Sigmoid colon (tissue), 7 donors: ENCODE data around the gene DNAJB12. TPM values are rescaled to one million over a fixed set of nuclear protein-coding genes. Genes with fewer than 3 reads are reported as not detected.
"Not testable (repeated sequence)": the region's sequence is repeated elsewhere in the genome, so short reads cannot be mapped to it uniquely, and the experiment has no call there.

Experiments
- DNase-seq: peaks from one replicate; pipeline ENCODE4 v3.0.0-alpha.2; 2019
- H3K27ac ChIP-seq, 4 donors: fragments of 200-600 bp; sonication (generic); one replicate each; pipeline ENCODE4 v1.5.1; 2016 to 2019; ENCODE audit warnings: mild to moderate bottlenecking in 1 of 4
- H3K27me3 ChIP-seq, 3 donors: fragments of 200-600 bp; sonication (generic); one replicate each; pipeline ENCODE4 v1.5.1; 2019; ENCODE audit warnings: mild to moderate bottlenecking in 1 of 3
- H3K36me3 ChIP-seq, 4 donors: fragments of 200-600 bp; sonication (generic); one replicate each; pipeline ENCODE4 v1.5.1; 2016 to 2019
- H3K4me1 ChIP-seq, 4 donors: fragments of 200-600 bp; sonication (generic); one replicate each; pipeline ENCODE4 v1.5.1; 2017 to 2019
- H3K4me3 ChIP-seq, 4 donors: fragments of 200-600 bp; sonication (generic); one replicate each; pipeline ENCODE4 v1.5.1; 2017 to 2019; ENCODE audit warnings: mild to moderate bottlenecking in 2 of 4, moderate library complexity in 1 of 4
- H3K9me3 ChIP-seq, 4 donors: fragments of 200-600 bp in 3 of 4; sonication (generic) in 3 of 4; one replicate each; pipeline versions ENCODE4 v1.5.1 to v1.6.1; 2013 to 2019
- EP300 ChIP-seq, 4 donors: sonication (generic); formaldehyde crosslinking; IDR thresholded peaks; one replicate each; pipeline ENCODE4 v1.6.1; 2017; ENCODE audit warnings: antibody characterized with exemption in 4 of 4
- POLR2A ChIP-seq, 2 donors: fragments of 450-650 bp; IDR thresholded peaks; one replicate each; pipeline ENCODE4 v1.6.1; 2016; ENCODE audit warnings: antibody characterized with exemption in 2 of 2, mild to moderate bottlenecking in 2 of 2, moderate library complexity in 2 of 2
- POLR2AphosphoS5 ChIP-seq, 4 donors: sonication (generic); formaldehyde crosslinking; IDR thresholded peaks; one replicate each; pipeline ENCODE4 v1.6.1; 2017; ENCODE audit warnings: antibody characterized with exemption in 4 of 4
- WGBS, 2 donors: extraction: QIAGEN DNeasy Blood & Tissue Kit; methylation state at CpG; one replicate each; pipeline ENCODE4 v1.1.7; 2013; 5-methylcytosine and 5-hydroxymethylcytosine counted together
- intact Hi-C: fragments of 100-400 bp; cut with DNase I; formaldehyde crosslinking; loops from one replicate; pipeline ENCODE4 v1.15.1; 2023
- polyA plus RNA-seq, 3 donors: library from polyadenylated mRNA; stranded (reverse); fragments of 200-250 nt; gene quantifications; one replicate each; pipeline ENCODE4 v1.2.3, GENCODE V29; 2013
- total RNA-seq, 4 donors: library from RNA; depleted of rRNA; stranded (reverse); fragments of >200 nt; gene quantifications; one replicate each; pipeline ENCODE4 v1.1.0, GENCODE V29; 2016
- TF ChIP-seq, protein P1 (sequence below), 4 experiments: fragments of 450-650 bp in 3 of 4; fragments of 200-600 bp in 1 of 4; IDR thresholded peaks; one replicate each; pipeline ENCODE4 v1.5.1; 2016 to 2019; ENCODE audit warnings: antibody characterized with exemption in 4 of 4, mild to moderate bottlenecking in 3 of 4, moderate library complexity in 2 of 4
- donor health status: healthy with polysubstance abuse.
- donor health status: Bipolar disorder and iron deficiency.
- donor health status: healthy.

Gene DNAJB12
- total and polyA plus RNA-seq, 7 donors, result 9.5 to 38.5 (median 27.1) TPM

DNA sequence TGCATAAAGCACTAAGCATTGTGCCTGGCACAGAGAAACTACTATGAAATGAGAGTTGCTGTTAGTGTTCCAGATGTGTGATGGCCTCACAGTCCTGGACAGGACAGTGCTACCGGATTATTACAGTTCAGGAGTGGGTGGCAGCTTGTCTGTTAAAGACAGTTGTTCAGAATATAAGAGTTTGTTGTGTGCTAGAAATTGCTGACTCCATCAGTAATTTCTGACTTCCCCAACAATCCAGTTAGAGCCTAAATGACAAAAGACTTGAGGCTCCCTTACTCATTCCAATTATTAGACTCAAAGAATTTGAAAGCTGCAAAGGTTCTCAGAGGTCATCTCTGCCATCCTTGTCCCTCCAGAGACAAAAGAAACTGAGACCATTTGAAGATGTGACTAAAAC lies 34.3 kb upstream of the DNAJB12 start:
- TF ChIP-seq, protein P1, sequence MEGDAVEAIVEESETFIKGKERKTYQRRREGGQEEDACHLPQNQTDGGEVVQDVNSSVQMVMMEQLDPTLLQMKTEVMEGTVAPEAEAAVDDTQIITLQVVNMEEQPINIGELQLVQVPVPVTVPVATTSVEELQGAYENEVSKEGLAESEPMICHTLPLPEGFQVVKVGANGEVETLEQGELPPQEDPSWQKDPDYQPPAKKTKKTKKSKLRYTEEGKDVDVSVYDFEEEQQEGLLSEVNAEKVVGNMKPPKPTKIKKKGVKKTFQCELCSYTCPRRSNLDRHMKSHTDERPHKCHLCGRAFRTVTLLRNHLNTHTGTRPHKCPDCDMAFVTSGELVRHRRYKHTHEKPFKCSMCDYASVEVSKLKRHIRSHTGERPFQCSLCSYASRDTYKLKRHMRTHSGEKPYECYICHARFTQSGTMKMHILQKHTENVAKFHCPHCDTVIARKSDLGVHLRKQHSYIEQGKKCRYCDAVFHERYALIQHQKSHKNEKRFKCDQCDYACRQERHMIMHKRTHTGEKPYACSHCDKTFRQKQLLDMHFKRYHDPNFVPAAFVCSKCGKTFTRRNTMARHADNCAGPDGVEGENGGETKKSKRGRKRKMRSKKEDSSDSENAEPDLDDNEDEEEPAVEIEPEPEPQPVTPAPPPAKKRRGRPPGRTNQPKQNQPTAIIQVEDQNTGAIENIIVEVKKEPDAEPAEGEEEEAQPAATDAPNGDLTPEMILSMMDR (IDR thresholded peaks at IDR 0.05), result no peak
- TF ChIP-seq EP300 (IDR thresholded peaks at IDR 0.05) (no peak), POLR2A (IDR thresholded peaks at IDR 0.05) (no peak), POLR2AphosphoS5 (IDR thresholded peaks at IDR 0.05) (no peak)
- 90 to 100% methylated on average over 1 of the region's 1 CpG for WGBS, 2 donors
- Histone ChIP-seq H3K9me3 (no peaks in the 10 kb centered on the region), H3K27me3 (no peaks in the 10 kb centered on the region), H3K4me1 (no peaks in the 10 kb centered on the region), H3K27ac (no peak overlapping the region), H3K36me3 (no peaks in the 10 kb centered on the region), H3K4me3 (no peak overlapping the region)
- intact Hi-C loops, result no loop called here
- no peak for DNase-seq

DNA sequence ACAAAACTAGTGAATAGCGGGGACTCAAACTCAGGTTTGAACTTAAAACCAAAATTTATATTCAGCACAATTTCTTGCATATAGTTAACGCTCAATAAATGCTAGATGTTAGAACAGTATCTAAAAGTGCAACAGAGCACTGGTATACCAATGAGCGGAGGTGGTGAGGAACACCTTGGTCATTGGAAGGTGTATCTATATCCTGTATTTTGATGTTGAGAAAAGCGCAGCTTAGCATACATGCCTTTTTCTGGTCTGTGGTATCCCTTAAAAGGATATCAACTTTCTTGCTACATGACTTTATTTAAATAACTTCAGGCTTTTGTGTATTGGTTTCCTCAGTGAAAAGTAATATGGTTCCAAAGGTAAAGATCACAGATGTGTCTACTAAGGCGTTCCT lies 33.3 kb upstream of the DNAJB12 start:
- TF ChIP-seq EP300 (IDR thresholded peaks at IDR 0.05) (no peak), POLR2A (IDR thresholded peaks at IDR 0.05) (no peak), POLR2AphosphoS5 (IDR thresholded peaks at IDR 0.05) (no peak)
- TF ChIP-seq, protein P1 (IDR thresholded peaks at IDR 0.05), result no peak
- no peak overlapping the region for H3K27ac ChIP-seq
- DNase-seq, result no peak
- no peak overlapping the region for H3K4me3 ChIP-seq
- 92 to 96% methylated on average over 5 of the region's 5 CpGs for WGBS, 2 donors
- no peaks in the 10 kb centered on the region for H3K4me1 ChIP-seq
- no peaks in the 10 kb centered on the region for H3K36me3 ChIP-seq
- no peaks in the 10 kb centered on the region for H3K27me3 ChIP-seq
- intact Hi-C loops, result no loop called here
- H3K9me3 ChIP-seq, result no peaks in the 10 kb centered on the region

DNA sequence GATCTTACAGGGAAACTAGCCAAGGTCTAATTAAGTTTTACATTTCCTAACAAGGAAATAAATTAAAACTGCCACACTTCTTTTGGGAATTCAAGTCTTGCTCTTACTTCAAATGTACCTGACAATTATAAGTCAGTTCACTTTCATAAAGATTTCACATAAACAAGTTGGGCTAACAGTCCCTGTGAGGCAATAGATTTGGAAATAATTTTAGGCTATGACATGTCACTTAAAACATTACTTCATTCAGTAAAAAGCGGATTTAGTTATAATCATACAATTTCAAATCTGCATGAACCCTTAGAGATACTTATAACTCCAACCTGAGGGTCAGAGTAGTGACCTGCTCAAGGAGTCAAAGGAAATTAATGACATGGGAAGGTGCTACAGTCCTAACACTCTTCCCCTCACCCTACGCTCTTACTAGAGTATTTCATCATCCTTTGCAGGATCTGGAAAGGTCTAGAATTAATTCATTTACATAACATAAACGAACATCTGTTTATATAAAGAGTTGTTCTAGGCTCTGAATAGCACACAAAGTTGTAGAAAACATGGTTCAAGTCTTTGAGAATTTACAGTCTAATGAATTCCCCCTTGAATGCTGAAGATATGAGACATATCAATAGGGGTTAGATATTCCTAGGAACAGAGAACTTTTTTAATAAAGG lies 32.3 kb upstream of the DNAJB12 start:
- TF ChIP-seq POLR2AphosphoS5 (IDR thresholded peaks at IDR 0.05) (no peak), EP300 (IDR thresholded peaks at IDR 0.05) (no peak)
- TF ChIP-seq, protein P1 (IDR thresholded peaks at IDR 0.05), result no peak
- Histone ChIP-seq H3K27ac (no peak overlapping the region), H3K36me3 (no peaks in the 10 kb centered on the region), H3K9me3 (no peaks in the 10 kb centered on the region), H3K4me3 (no peak overlapping the region), H3K4me1 (no peaks in the 10 kb centered on the region), H3K27me3 (no peaks in the 10 kb centered on the region)
- intact Hi-C loops, result no loop called here
- WGBS, 2 donors, result 53 to 81% methylated on average over 3 of the region's 3 CpGs
- DNase-seq, result no peak

DNA sequence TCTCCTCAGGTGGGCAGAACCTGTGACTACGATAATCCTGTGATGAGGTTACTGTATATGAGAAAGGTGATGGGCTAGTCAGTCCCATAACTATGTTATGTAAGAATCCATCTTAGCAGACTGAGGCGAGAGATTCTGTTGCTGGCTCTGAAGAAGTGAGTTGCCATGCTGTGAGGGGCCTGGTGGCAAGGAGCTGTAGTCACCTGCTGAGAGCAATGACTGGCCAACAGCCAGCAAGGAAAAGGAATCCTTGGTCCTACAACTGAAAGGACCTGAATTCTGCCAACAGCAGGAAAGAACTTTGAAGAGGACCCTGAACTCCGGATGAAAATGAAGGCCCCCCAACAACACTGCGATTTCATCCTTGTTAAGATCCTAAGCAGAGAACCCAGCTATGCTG lies 31.0 kb upstream of the DNAJB12 start:
- no peak for DNase-seq
- 94 to 95% methylated on average over 4 of the region's 4 CpGs for WGBS, 2 donors
- Histone ChIP-seq H3K9me3 (no peaks in the 10 kb centered on the region), H3K4me3 (no peak overlapping the region), H3K4me1 (no peaks in the 10 kb centered on the region), H3K27me3 (no peaks in the 10 kb centered on the region), H3K27ac (no peak overlapping the region), H3K36me3 (no peaks in the 10 kb centered on the region)
- TF ChIP-seq, protein P1 (IDR thresholded peaks at IDR 0.05), result no peak
- no peak for TF ChIP-seq POLR2A (IDR thresholded peaks at IDR 0.05)
- no peak for TF ChIP-seq POLR2AphosphoS5 (IDR thresholded peaks at IDR 0.05)
- no peak for TF ChIP-seq EP300 (IDR thresholded peaks at IDR 0.05)
- intact Hi-C loops, result no loop called here

DNA sequence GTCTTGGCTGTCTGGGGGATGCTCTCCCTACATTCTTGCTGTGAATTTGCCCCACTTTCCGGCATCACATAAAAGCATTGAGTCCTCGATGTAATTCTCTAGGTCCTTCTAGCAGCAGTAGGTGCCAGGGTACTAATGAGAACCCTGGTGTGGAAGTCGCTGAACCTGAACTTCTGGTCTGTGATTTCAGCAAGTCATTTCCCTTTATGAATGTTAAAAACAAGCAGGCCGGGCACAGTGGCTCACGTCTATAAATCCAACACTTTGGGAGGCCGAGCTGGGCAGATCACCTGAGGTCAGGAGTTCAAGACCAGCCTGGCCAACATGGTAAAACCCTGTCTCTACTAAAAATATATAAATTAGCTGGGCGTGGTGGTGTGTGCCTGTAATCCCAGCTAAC lies 30.3 kb upstream of the DNAJB12 start:
- DNase-seq, H3K4me1 ChIP-seq, H3K27ac ChIP-seq, H3K27me3 ChIP-seq, H3K9me3 ChIP-seq, H3K36me3 ChIP-seq, H3K4me3 ChIP-seq, intact Hi-C loops: not testable (repeated sequence)
- WGBS, 2 donors, result 60 to 69% methylated on average over 7 of the region's 7 CpGs
